ENCODE data around the gene SPG7. TPM values are rescaled to one million over a fixed set of nuclear protein-coding genes. Genes with fewer than 3 reads are reported as not detected.

The SPG7 gene
- total RNA-seq, 4 donors from 2014 or later, result 66.6 to 208 (median 144) TPM

DNA sequence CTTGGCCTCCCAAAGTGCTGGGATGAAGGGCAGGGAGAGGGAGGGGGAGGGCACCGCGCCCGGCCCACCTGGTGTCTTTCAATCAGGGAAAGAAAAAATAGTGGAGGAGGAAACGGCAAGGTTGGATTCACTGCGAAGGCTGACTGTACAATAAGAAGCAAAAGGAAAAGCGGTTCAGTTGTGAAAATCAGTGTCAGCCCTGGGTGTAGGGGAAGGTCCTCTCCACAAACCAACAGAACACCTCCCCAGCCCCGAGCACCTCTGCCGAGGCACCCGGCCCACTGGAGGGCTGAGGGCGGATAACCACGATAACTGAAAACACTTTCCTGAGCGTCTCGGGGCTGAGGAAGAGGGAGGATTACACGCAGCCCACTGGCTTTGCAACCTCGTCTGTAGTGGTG, 1.4 kb upstream of the SPG7 start:
- Histone ChIP-seq H3K27me3 (no peaks in the 10 kb centered on the region), H3K36me3 (no peaks in the 10 kb centered on the region), H3K4me1 (peaks cover 0 to 6% of the 10 kb centered on the region in 2 donors), H3K9me3 (no peaks in the 10 kb centered on the region), H3K4me3 (peak overlapping the region in 1 of 2 donors; percentile 94), H3K27ac (peak overlapping the region; percentile 90 to 94)
- TF ChIP-seq, protein P1, sequence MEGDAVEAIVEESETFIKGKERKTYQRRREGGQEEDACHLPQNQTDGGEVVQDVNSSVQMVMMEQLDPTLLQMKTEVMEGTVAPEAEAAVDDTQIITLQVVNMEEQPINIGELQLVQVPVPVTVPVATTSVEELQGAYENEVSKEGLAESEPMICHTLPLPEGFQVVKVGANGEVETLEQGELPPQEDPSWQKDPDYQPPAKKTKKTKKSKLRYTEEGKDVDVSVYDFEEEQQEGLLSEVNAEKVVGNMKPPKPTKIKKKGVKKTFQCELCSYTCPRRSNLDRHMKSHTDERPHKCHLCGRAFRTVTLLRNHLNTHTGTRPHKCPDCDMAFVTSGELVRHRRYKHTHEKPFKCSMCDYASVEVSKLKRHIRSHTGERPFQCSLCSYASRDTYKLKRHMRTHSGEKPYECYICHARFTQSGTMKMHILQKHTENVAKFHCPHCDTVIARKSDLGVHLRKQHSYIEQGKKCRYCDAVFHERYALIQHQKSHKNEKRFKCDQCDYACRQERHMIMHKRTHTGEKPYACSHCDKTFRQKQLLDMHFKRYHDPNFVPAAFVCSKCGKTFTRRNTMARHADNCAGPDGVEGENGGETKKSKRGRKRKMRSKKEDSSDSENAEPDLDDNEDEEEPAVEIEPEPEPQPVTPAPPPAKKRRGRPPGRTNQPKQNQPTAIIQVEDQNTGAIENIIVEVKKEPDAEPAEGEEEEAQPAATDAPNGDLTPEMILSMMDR (IDR thresholded peaks at IDR 0.05), result no peak
- TF ChIP-seq POLR2A (IDR thresholded peaks at IDR 0.05), result no peak
- intact Hi-C loops (cut with DNase I; ENCODE audit: low total_unique reads), result loop anchor here (10.0 kb wide), 1 partner anchor 182 kb away; no protein-coding TSS in a partner anchor
- no peak for DNase-seq

DNA sequence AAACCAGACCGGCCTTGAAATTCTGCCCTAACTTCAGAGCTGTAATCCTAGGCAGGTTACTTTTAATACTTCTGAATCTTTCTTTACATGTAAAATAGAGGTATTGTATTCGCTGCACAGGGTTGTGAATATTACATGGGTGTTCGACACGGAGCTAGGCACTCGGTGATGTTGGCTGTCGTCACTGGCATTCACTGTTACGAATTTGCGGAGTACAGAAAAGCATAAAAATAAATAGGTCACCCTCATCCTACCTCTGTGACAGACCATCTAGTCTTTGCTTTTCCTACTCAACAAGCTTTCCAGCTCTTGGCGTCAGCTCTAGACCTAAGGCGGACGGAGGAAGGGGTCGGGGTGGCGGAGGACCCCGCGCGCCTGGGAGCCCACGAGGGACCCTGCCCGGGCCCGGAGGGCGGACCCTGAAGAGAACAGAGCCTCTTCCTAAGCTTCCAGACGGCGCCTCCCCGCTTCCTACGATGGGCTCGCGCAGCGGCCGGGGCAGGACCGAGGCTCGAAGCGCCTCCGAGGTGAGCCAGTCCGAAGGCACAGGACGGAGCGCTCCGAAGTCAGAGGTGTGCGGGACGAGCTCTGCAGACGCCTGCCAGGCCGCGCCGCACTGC, 879 bp upstream of the SPG7 start:
- TF ChIP-seq POLR2A (IDR thresholded peaks at IDR 0.05), result no peak
- TF ChIP-seq, protein P1 (IDR thresholded peaks at IDR 0.05), result no peak
- peak overlapping the region; percentile 90 to 94 for H3K27ac ChIP-seq
- no peaks in the 10 kb centered on the region for H3K9me3 ChIP-seq
- intact Hi-C loops (cut with DNase I; ENCODE audit: low total_unique reads), result loop anchor here (10.0 kb wide), 1 partner anchor 183 kb away; no protein-coding TSS in a partner anchor
- no peak for DNase-seq
- no peaks in the 10 kb centered on the region for H3K36me3 ChIP-seq
- H3K27me3 ChIP-seq, result no peaks in the 10 kb centered on the region
- H3K4me3 ChIP-seq, result peak overlapping the region; percentile 61 to 94
- peaks cover 0 to 6% of the 10 kb centered on the region in 2 donors for H3K4me1 ChIP-seq

GRCh38 chr16:89510526-89510925, 2.3 kb downstream of the SPG7 start:
- Histone ChIP-seq H3K27me3 (no peaks in the 10 kb centered on the region), H3K36me3 (no peaks in the 10 kb centered on the region), H3K4me3 (no peak overlapping the region), H3K27ac (no peak overlapping the region), H3K9me3 (no peaks in the 10 kb centered on the region), H3K4me1 (peaks cover 0 to 6% of the 10 kb centered on the region in 2 donors)
- TF ChIP-seq, protein P1 (IDR thresholded peaks at IDR 0.05), result no peak
- TF ChIP-seq POLR2A (IDR thresholded peaks at IDR 0.05), result no peak
- intact Hi-C loops (cut with DNase I; ENCODE audit: low total_unique reads), result no loop called here
- no peak for DNase-seq

- peaks cover 0 to 6% of the 10 kb centered on the region in 2 donors for H3K4me1 ChIP-seq
- H3K27ac ChIP-seq, result no peak overlapping the region
- no peaks in the 10 kb centered on the region for H3K9me3 ChIP-seq
- H3K36me3 ChIP-seq, result no peaks in the 10 kb centered on the region
- intact Hi-C loops (cut with DNase I; ENCODE audit: low total_unique reads), result no loop called here
- no peaks in the 10 kb centered on the region for H3K27me3 ChIP-seq
- no peak overlapping the region for H3K4me3 ChIP-seq
- TF ChIP-seq, protein P1 (IDR thresholded peaks at IDR 0.05), result no peak
- no peak for TF ChIP-seq POLR2A (IDR thresholded peaks at IDR 0.05)
- DNase-seq, result no peak
Measured at GRCh38 chr16:89511374-89511773, 3.2 kb downstream of the SPG7 start.

DNA sequence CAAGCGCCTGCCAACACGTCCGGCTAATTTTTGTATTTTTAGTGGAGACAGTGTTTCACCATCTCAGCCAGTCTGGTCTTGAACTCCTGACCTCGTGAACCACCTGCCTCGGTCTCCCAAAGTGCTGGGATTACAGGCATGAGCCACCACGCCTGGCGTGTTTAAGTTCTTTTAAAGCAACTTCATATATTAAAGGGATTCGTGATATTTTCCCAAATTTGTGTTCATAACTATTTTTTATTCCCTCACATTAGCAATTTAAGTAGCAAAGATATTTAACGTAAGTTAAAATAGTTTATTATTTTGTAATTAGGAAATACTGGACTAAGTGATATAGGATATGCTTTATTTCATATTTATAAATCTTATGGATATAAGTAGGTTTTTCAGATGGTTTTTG, 4.2 kb downstream of the SPG7 start:
- H3K36me3 ChIP-seq, result no peaks in the 10 kb centered on the region
- no peaks in the 10 kb centered on the region for H3K9me3 ChIP-seq
- TF ChIP-seq POLR2A (IDR thresholded peaks at IDR 0.05), result no peak
- TF ChIP-seq, protein P1 (IDR thresholded peaks at IDR 0.05), result no peak

More for the DNA sequence above, 4.2 kb downstream of the SPG7 start:
- Histone ChIP-seq H3K4me3 (no peak overlapping the region), H3K27ac (no peak overlapping the region), H3K27me3 (no peaks in the 10 kb centered on the region), H3K4me1 (peaks cover 0 to under 1% of the 10 kb centered on the region in 2 donors)
- intact Hi-C loops (cut with DNase I; ENCODE audit: low total_unique reads), result no loop called here
- DNase-seq, result no peak
